DOHH2 (cell line): ENCODE data around the gene CLEC20A.

Source experiments
- H3F3A ChIP-seq: fragments of 200-600 bp; sonication (generic), shearing (Covaris generic); 2 replicates; pipeline ENCODE4 v1.6.0; 2016; ENCODE audit warnings: antibody characterized with exemption, mild to moderate bottlenecking; ENCODE audit not compliant: control insufficient read depth, insufficient read depth
- H3K27ac ChIP-seq: fragments of 200-600 bp; sonication (generic); 2 replicates; pipeline ENCODE4 v1.5.1; 2014; ENCODE audit warnings: low read depth, mild to moderate bottlenecking, low read length, moderate library complexity
- H3K27me3 ChIP-seq: fragments of 200-600 bp; sonication (generic); 2 replicates; pipeline ENCODE4 v1.6.1; 2014; ENCODE audit warnings: mild to moderate bottlenecking, low read length, mixed read lengths; ENCODE audit not compliant: control insufficient read depth
- H3K36me3 ChIP-seq: fragments of 200-600 bp; sonication (generic); 2 replicates; pipeline ENCODE4 v1.6.1; 2014; ENCODE audit warnings: mild to moderate bottlenecking, low read length, moderate library complexity, mixed read lengths; ENCODE audit not compliant: control insufficient read depth
- H3K4me1 ChIP-seq: fragments of 200-600 bp; sonication (generic); 2 replicates; pipeline ENCODE4 v1.6.1; 2014; ENCODE audit warnings: mild to moderate bottlenecking, low read length, mixed read lengths; ENCODE audit not compliant: control insufficient read depth
- H3K4me2 ChIP-seq: fragments of 200-600 bp; sonication (generic); 2 replicates; pipeline ENCODE4 v1.6.0; 2014; ENCODE audit warnings: mild to moderate bottlenecking, low read length, moderate library complexity
- H3K4me3 ChIP-seq: fragments of 200-600 bp; sonication (generic); 2 replicates; pipeline ENCODE4 v1.5.1; 2014; ENCODE audit warnings: mild to moderate bottlenecking, low read length, mixed read lengths
- H3K79me2 ChIP-seq: fragments of 200-600 bp; sonication (generic); 2 replicates; pipeline ENCODE4 v1.6.1; 2014; ENCODE audit warnings: mild to moderate bottlenecking, low read length, mixed read lengths; ENCODE audit not compliant: control insufficient read depth
- H3K9me2 ChIP-seq: fragments of 200-600 bp; sonication (generic); replicated peaks from 2 replicates; pipeline ENCODE4 v1.6.1; 2014; ENCODE audit warnings: mild to moderate bottlenecking, low read length, mixed read lengths; ENCODE audit not compliant: control insufficient read depth
- H3K9me3 ChIP-seq: fragments of 200-600 bp; sonication (generic); 2 replicates; pipeline ENCODE4 v1.6.1; 2014; ENCODE audit warnings: antibody characterized with exemption, low read length, mixed read lengths; ENCODE audit not compliant: control insufficient read depth, insufficient read depth
- H4K20me1 ChIP-seq: fragments of 200-600 bp; sonication (generic); 2 replicates; pipeline ENCODE4 v1.6.0; 2014; ENCODE audit warnings: low read depth, mild to moderate bottlenecking, antibody characterized with exemption, low read length, moderate library complexity; ENCODE audit not compliant: control insufficient read depth, insufficient read depth
- EZH2phosphoT487 ChIP-seq: fragments of 200-600 bp; sonication (generic); IDR thresholded peaks from 2 replicates; pipeline ENCODE4 v1.6.1; 2017; ENCODE audit warnings: borderline replicate concordance, mild to moderate bottlenecking, antibody characterized with exemption, low read length, moderate library complexity, mixed read lengths
- TF ChIP-seq, protein P1 (sequence below): fragments of 200-600 bp; sonication (generic); IDR thresholded peaks from one replicate; pipeline ENCODE4 v1.5.1; 2014; ENCODE audit warnings: antibody characterized with exemption, mild to moderate bottlenecking, low read depth, low read length; ENCODE audit not compliant: poor library complexity, severe bottlenecking

The CLEC20A gene

DNA sequence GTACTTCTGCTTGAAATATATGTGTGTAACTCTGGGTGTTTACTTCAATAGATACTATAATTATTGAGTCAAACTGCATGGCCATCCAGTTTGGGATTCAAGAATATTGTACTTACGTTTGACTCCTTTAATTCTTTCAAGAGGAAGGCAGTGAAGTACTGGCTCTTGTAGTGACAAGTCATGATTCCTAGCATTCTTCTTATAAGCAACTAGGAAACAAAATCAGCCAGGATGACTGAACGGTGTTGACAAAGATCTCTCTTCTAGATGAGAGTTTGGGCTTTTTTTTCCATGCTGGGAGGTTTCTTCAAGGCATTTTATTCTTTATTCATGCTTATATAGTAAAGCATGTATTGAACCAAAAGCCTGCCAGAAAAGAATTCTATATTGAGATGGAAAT lies 58.3 kb downstream of the CLEC20A start:
- H3K4me1 ChIP-seq, result no peaks in the 10 kb centered on the region
- no peaks in the 10 kb centered on the region for H3K79me2 ChIP-seq
- TF ChIP-seq, protein P1, sequence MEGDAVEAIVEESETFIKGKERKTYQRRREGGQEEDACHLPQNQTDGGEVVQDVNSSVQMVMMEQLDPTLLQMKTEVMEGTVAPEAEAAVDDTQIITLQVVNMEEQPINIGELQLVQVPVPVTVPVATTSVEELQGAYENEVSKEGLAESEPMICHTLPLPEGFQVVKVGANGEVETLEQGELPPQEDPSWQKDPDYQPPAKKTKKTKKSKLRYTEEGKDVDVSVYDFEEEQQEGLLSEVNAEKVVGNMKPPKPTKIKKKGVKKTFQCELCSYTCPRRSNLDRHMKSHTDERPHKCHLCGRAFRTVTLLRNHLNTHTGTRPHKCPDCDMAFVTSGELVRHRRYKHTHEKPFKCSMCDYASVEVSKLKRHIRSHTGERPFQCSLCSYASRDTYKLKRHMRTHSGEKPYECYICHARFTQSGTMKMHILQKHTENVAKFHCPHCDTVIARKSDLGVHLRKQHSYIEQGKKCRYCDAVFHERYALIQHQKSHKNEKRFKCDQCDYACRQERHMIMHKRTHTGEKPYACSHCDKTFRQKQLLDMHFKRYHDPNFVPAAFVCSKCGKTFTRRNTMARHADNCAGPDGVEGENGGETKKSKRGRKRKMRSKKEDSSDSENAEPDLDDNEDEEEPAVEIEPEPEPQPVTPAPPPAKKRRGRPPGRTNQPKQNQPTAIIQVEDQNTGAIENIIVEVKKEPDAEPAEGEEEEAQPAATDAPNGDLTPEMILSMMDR, result no peak
- no peak for TF ChIP-seq EZH2phosphoT487
- H4K20me1 ChIP-seq, result no peaks in the 10 kb centered on the region
- H3K27ac ChIP-seq, result no peak overlapping the region
- H3K4me3 ChIP-seq, result no peak overlapping the region
- no peak overlapping the region for H3K4me2 ChIP-seq
- H3K27me3 ChIP-seq, result peaks cover 16% of the 10 kb centered on the region
- H3K36me3 ChIP-seq, result no peaks in the 10 kb centered on the region
- no peaks in the 10 kb centered on the region for H3F3A ChIP-seq
- no peaks in the 10 kb centered on the region for H3K9me2 ChIP-seq
- H3K9me3 ChIP-seq, result no peaks in the 10 kb centered on the region

DNA sequence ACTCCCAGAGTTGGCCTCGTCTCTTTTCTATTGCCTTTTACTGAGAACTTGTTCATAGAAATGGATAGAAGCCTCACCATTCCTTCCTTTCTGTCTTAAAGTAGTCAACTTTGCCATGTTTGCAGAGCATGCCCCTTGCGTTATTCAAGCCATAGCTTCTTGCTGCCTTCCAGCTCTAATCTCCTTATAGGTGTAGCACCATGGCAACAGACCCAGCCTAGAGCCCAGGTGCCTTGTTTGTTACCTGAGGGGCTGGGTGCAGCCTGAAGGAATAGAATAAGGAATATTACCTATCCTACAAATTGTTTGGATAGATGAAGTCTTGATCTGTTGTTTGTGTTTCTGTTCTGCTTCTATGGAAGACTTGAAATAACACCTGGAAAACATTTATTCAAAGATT lies 59.9 kb downstream of the CLEC20A start:
- Histone ChIP-seq H3K4me2 (no peak overlapping the region), H3K9me3 (no peaks in the 10 kb centered on the region)

DNA sequence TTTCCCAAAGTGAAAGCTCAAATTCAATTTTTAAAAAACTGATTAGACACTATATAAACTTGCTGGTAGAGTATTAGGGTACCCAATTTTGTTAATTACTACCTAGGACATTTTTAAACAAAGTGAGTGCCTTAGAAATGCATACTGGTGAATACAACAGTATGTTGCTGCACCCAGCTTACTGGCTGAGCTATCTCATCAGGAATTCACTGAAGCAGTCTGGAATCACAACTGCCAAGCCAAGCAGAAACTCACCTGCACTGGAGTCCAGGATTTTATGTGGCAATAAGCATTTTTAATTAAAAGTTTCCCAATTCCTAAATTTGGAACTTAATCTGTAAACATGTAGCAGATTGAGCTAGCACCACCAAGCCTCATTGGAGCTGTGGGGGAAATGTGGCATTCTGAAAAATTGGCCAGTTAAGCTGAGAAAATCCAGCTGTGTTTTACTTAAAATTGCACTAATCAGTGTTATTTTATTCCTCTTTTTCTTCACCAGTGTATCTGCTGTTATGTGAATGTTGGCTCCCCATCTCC lies 61.8 kb downstream of the CLEC20A start:
- Histone ChIP-seq H3K36me3 (no peaks in the 10 kb centered on the region), H3K9me2 (no peaks in the 10 kb centered on the region; the same call in 1 of the 2 replicates), H3K27ac (no peak overlapping the region), H3K4me3 (no peak overlapping the region), H3F3A (no peaks in the 10 kb centered on the region), H3K27me3 (peaks cover 26% of the 10 kb centered on the region), H4K20me1 (no peaks in the 10 kb centered on the region), H3K9me3 (no peaks in the 10 kb centered on the region), H3K4me1 (no peaks in the 10 kb centered on the region), H3K4me2 (no peak overlapping the region), H3K79me2 (no peaks in the 10 kb centered on the region)
- no peak for TF ChIP-seq EZH2phosphoT487
- TF ChIP-seq, protein P1, result no peak

More for the DNA sequence above, 59.9 kb downstream of the CLEC20A start:
- no peaks in the 10 kb centered on the region for H3K36me3 ChIP-seq
- no peaks in the 10 kb centered on the region; the same call in 1 of the 2 replicates for H3K9me2 ChIP-seq
- no peaks in the 10 kb centered on the region for H3K4me1 ChIP-seq
- H3F3A ChIP-seq, result no peaks in the 10 kb centered on the region
- no peak overlapping the region for H3K27ac ChIP-seq
- H3K4me3 ChIP-seq, result no peak overlapping the region
- no peaks in the 10 kb centered on the region for H4K20me1 ChIP-seq
- TF ChIP-seq, protein P1, result no peak
- no peak for TF ChIP-seq EZH2phosphoT487
- H3K27me3 ChIP-seq, result peaks cover 22% of the 10 kb centered on the region
- no peaks in the 10 kb centered on the region for H3K79me2 ChIP-seq

DNA sequence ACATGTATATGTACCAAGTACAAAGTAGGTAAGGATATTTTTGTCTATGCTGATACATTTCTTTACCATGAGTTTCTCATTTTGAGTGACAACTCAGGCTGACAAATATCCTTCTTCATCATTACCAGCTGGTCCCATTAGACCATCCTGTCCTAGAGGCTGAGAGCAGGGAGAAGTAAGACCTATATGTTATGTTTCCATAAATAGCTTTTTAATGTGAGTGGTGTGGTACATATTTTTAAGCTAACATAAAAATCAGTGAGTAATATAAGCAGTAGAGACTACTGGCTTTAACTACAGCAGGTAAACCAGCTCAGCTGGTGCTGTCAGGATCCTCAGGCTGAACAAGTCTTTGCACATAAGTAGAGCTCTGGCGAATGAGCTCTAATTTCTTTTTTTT lies 62.4 kb downstream of the CLEC20A start:
- no peak overlapping the region for H3K27ac ChIP-seq
- H4K20me1 ChIP-seq, result no peaks in the 10 kb centered on the region
- H3K4me2 ChIP-seq, result no peak overlapping the region
- no peak for TF ChIP-seq EZH2phosphoT487
- TF ChIP-seq, protein P1, result no peak
- H3K4me3 ChIP-seq, result no peak overlapping the region
- H3K9me3 ChIP-seq, result no peaks in the 10 kb centered on the region
- H3K79me2 ChIP-seq, result no peaks in the 10 kb centered on the region
- H3K27me3 ChIP-seq, result peaks cover 25% of the 10 kb centered on the region
- no peaks in the 10 kb centered on the region for H3K36me3 ChIP-seq
- no peaks in the 10 kb centered on the region; the same call in 1 of the 2 replicates for H3K9me2 ChIP-seq
- H3K4me1 ChIP-seq, result no peaks in the 10 kb centered on the region
- no peaks in the 10 kb centered on the region for H3F3A ChIP-seq
